EH (cell line): ENCODE measurements around the gene HLTF.

ENCODE experiments used
- DNase-seq: peaks from one replicate; pipeline ENCODE4 v3.0.0-alpha.2; 2015; ENCODE audit warnings: low read depth

The HLTF gene

GRCh38 chr3:149085828-149086231 lies 503 bp downstream of the HLTF start:
- DNase-seq = peak; percentile 57

DNA sequence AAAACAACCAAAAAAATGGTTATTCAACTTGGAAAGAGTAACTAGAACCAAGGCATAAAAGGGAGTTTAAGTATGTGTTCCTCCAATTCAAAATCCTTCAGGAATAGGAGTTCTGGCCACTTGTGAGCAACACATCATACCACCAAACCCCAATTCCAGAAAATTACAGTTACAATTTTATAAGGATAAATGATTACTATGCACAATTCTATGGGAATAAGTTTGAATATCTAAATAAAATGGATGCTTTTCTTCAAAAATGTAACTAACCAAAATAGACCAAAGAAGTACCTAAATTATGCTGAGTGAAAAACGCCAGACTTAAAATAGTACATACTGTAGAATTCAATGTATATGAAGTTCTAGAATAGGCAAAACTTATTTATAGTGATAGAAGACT lies 4.6 kb downstream of the HLTF start:
- no peak for DNase-seq

- DNase-seq = peak; percentile 57
Measured at GRCh38 chr3:149080699-149081091, 5.6 kb downstream of the HLTF start.

- peak; percentile 12 for DNase-seq
Measured at GRCh38 chr3:149080011-149080698, 6.2 kb downstream of the HLTF start.

DNA sequence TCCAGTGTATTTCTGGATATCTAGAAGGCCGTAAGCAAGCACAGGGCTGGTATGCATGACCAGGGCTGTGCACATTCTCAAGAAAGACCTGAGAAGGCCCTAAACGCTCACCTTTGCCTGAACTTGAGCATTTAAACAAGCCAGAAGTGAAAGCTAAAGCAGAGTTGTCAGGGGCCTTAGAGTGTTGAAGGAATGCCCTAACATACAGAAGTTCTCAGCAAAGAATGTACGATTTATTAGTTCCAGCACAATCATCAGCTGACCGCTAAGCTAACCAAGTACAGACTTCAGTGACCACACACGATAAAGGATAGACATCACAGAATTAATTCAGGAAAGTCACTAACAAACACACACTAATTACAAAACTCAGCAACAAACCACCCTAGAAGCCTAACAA lies 8.7 kb downstream of the HLTF start:
- peak; percentile 73 for DNase-seq

- no peak for DNase-seq
Measured at GRCh38 chr3:149067883-149068282, 18.4 kb downstream of the HLTF start.

DNA sequence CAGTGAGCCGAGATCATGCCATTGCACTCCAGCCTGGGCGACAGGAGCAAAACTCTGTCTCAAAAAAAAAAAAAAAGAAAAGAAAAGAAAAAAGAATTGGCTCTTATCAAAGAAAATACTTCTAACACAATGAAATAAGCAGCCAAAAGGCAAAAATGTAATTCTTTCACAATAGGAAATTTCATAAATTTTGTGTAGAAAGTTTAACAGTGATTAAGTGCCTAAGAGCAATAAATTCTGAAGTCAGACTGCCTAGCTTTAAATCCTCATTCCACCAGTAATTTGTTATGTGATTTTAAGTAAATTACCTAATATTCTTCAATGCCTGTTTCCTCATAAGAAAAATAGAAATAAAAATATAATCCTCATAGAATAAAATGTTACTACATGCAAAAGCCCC lies 24.6 kb downstream of the HLTF start:
- DNase-seq = no peak

DNA sequence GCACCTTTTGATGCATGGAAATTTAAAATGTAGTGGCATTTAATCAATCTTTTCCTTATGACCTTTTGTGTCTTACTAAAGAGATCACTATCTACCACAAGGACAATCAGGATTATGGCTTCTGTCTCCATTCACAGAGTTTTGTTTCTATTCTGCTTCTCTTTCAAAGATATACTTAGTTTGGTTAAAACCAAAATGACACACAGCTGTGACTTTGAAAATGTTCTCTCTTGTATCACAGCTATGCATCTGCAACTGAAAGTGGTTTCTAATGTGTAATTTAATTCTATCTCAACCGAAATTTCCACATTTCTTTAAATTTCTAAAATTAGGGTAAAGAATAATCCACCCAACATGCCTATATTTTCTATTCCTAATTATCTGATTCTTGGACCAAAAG lies 27.7 kb downstream of the HLTF start:
- DNase-seq = no peak

- no peak for DNase-seq
Measured at GRCh38 chr3:149058198-149058597, 28.1 kb downstream of the HLTF start.

GRCh38 chr3:149055575-149055974 lies 30.8 kb downstream of the HLTF start:
- no peak for DNase-seq

GRCh38 chr3:149044339-149045083 lies 41.8 kb downstream of the HLTF start:
- DNase-seq = no peak

DNA sequence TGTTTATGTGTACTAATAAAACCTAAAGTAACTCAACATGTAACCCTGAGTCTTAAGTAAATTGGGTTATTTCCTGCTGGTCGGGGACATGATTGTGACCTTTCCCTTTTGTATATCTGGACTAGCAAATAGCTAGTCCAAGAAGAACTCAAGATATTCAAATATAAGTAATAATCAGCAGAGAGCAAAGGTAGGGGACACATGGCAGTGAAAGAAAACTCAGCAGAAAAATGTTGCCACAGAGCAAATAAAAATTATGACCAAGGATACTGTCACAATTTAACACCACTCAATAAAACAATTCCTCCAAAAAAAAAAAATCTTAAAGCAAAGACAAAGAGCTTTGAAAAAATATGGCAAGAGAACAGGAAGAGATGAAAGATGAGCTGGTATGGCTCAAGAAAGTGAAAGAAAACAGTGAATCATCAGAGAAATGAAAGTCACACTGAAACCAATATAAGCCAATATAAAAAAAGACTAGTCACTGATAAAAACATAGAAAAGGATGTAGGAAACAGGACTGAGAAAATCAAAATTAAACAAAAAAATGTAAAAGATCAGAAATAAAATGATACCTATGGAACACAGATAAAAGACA lies 43.4 kb downstream of the HLTF start:
- DNase-seq = peak; percentile 67

DNA sequence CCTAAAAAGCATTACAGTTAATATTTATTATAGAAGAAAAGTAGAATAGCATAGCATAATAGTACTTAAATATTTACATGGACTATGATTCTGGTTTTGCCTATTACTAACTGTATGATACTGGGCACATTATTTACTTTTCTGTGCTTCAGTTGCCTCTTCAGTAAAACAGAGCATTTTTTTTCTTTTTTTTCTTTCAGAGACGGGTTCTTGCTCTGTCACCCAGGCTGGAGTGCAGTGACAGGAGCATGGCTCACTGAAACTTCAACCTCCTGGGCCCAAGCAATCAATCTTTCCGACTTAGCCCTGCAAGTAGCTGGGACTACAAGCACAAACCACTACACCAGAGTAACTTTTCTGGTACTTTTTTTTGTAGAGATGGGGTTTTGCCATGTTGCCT lies 48.0 kb downstream of the HLTF start:
- DNase-seq = no peak

DNA sequence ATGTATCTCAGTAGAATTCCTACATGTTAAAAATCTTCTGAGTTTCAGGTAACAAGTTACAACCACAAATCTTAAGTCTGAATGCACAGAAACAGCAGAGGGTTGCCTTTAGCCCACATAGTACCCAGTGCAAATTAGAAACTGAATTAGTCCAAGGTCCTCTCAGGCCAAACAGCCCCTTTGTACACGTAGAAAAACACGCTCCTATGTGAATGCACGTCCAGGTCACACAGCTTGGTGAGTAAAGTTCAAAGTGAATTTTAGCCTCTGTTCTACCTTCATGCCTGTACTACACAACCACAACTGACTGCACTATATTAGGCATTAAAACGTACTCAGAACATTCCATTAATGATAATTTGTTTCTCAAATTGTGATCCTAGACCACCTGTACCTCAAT lies 48.6 kb downstream of the HLTF start:
- no peak for DNase-seq

DNA sequence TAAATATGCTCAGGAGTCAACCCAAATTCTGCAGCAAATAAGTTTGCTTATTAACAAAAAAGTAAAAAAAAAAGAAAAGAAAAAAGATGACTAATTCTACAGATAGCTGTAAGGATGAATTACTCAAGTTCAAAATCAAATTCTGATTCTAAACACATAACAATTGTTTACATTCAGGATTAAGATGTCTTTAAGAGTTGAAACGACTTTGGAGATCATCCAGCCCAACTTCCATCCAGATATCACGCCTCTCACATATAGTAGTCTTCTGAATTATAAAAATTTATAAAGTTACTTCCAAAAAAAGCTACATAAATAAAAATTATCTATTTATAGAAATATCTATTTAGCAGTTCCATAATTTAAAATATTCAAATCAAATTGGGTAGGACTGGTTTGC lies 55.2 kb downstream of the HLTF start:
- no peak for DNase-seq

- DNase-seq = no peak
Measured at GRCh38 chr3:149026718-149027117, 59.6 kb downstream of the HLTF start.

- peak; percentile 23 for DNase-seq
Measured at GRCh38 chr3:149023951-149024350, 62.4 kb downstream of the HLTF start.

DNA sequence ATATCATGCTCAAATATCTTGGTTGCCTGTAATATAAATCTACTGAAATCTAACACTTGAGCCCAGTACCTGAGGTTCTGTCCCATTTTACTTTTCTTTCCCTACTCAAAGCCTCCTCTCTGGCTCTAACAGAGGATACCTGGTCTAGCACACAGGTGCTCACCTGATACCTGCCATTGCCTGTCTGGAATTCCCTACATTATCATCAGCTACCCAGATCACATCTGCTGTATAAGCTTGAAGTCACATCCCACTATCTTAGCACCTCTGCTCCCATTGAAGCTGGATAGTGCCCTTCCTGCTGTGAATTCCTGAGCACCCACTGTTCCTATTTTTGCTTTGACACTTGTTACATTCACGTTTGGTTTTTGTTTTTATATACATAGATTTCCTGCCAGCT lies 64.5 kb downstream of the HLTF start:
- no peak for DNase-seq

DNA sequence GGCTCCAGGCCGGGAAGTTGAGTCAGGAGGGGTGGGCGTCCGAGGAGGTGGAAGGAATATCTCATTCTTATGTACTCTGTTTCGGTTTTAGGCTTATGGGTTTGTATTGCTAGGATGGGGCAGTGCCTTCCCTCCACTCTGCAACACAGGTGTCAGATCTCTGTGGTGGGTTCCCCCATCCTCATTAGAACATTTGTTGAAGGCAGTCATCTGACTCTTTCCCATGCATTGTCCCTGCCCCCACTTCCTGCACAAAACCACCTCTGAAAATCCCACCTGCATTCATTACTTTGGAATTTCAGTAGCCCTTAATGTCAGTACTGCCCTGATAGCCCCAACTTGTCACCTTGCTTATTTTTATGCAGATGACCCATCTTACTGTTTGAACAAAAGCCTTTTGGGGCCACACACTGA lies 65.5 kb downstream of the HLTF start:
- no peak for DNase-seq

- DNase-seq = peak; percentile 31
Measured at GRCh38 chr3:149020196-149020838, 66.0 kb downstream of the HLTF start.

GRCh38 chr3:149019580-149019979 lies 66.8 kb downstream of the HLTF start:
- DNase-seq = no peak

DNA sequence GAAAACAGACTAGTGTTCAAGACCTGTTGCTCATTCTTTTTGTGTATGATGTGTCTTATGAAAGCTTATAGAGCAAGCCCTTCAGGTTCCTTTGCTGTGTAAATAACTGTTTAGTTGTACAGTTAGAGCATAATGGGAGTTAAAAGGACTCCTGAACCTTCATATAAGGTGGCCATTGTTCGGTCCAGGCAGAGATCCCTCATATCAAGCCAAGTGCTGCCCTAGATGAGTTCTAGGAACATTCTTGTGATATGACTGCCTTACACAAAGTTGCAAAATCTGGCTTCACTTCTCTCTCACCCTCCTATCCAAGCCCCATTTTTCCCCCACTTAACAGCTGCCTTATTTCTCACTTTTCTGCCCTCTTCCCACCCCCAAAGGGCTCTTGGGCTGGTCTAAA lies 68.1 kb downstream of the HLTF start:
- peak; percentile 68 for DNase-seq
